Erythroblast (primary cell): Measurements from ENCODE around the gene CBX5.
A peak's percentile ranks its signal among the peaks of the same experiment; 100 is the strongest.

Source experiments
- DNase-seq, 2 experiments: peaks; one replicate each; lab custom pipeline; 2025; lab: John Stamatoyannopoulos, UW
- GATA1 ChIP-seq: IDR thresholded peaks from 2 replicates; pipeline ENCODE4 v1.6.1; 2011; ENCODE audit warnings: low read depth, mild to moderate bottlenecking, control low read depth, low read length, moderate library complexity
- POLR2A ChIP-seq: IDR thresholded peaks from 2 replicates; pipeline ENCODE4 v1.6.1; 2011; ENCODE audit warnings: mild to moderate bottlenecking, low read length

Gene CBX5

DNA sequence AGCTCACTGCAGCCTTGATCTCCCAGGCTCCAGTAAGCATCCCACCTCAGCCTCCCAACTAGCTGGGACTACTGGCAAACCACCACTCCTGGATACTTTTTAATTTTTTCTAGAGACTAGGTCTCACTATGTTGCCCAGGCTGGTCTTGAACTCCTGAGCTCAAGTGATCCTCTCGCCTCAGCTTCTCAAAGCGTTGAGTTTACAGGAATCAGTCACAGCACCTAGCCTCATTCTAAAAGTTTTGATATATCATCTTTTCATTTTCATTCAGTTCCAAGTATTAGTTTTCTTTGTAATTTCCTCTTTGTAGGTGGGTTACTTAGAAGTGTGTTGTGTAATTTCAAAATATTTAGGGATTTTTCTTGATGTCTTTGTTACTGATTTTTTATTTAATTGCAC is 9.6 kb downstream of the CBX5 start:
- no peak for DNase-seq
- TF ChIP-seq GATA1, result no peak
- no peak for TF ChIP-seq POLR2A

DNA sequence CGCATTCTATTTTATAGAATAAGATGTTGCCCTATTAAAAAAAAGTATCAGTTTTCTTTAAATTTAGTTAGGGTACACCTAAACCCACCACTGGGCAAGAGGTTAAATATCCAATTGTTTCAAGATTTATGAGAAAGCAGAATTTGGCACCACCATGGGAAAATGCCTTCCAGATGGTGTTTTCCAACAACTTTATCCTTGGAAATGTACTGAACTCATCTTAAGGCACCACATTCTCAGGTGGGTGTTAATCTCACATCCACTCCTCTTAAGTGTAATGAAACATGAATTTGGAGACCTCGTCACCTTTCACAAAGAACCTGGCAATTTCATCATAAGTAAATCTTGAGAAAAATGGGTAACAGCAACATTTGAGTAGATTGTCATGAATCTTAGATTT is 13.1 kb downstream of the CBX5 start:
- no peak for TF ChIP-seq POLR2A
- DNase-seq, result no peak

- no peak for TF ChIP-seq GATA1
- no peak for TF ChIP-seq POLR2A
- no peak for DNase-seq
Observed at GRCh38 chr12:54265364-54265812, 14.5 kb downstream of the CBX5 start.

DNA sequence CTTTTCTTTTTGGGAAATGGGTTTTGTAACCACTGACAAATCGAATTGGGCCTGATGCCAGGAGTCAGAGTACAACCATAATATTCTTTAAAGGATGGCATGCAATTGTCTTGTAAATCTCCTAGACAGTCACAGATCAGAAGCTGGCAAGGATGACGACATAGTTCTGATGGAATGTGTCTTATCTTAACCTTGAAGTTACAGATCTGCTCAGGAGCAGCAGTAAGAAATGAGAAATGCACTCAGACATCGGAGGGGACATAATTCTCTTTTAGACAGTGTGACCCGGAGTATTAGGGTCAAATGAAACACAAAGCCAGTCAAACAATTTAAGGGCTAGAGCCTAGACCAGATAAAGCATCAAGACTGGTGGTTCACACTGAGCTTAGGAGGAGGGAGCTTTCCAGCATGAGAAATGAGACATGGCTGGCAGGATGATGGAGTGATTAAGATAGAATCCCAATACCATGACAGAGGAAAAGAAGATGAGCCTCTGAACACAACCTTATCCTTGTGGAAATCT is 17.5 kb downstream of the CBX5 start:
- DNase-seq, result peak; percentile 64 to 69
- no peak for TF ChIP-seq POLR2A
- no peak for TF ChIP-seq GATA1

- TF ChIP-seq GATA1, result no peak
- no peak for DNase-seq
Observed at GRCh38 chr12:54261815-54262402, 18.0 kb downstream of the CBX5 start.

- peak; percentile 80 to 86 for DNase-seq
- TF ChIP-seq POLR2A, result peak; percentile 43
- no peak for TF ChIP-seq GATA1
Observed at GRCh38 chr12:54259194-54260011, 20.5 kb downstream of the CBX5 start.

DNA sequence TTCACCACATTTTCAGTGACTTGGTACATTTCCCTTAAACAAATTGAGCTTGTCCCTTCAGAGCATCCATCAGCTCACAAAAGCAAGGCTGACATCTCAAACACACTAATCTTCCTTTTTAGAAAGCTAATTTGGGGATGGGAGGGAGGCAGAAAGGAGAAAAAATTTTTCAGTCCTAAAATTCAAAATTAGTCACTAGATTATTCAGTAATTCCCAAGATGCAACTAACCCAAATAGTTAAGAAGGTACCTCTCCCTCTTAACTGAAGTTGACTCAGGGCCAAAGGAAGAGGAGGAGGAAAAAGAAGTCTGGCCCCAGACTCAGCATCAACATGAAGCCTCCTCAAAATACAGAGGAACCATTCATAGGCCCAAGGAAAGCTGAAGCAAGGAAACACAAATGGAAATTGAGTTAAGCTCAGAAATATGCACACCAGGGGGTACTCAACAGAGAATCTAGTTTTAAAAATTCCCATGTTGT is 21.7 kb downstream of the CBX5 start:
- no peak for DNase-seq
- no peak for TF ChIP-seq GATA1
- no peak for TF ChIP-seq POLR2A

DNA sequence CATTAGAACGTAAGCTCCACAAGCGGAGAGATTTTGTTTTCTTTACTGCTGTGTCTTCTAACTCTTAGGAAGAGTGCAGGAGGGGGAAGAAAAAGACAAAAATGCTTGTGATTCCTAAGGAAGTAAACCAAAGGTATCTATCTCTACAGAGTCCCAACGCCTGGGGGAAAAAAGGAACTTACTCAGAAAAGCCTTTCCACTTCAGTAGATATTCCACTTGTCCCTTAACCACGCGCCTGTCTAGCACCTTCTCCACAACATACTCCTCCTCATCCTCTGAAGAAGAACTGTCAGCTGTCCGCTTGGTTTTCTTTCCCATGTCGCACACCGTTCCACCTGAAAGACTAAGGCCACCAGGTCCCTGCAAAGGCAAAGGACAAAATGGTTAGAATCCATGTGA is 22.6 kb downstream of the CBX5 start:
- no peak for DNase-seq
- TF ChIP-seq GATA1 (no peak), POLR2A (no peak)

DNA sequence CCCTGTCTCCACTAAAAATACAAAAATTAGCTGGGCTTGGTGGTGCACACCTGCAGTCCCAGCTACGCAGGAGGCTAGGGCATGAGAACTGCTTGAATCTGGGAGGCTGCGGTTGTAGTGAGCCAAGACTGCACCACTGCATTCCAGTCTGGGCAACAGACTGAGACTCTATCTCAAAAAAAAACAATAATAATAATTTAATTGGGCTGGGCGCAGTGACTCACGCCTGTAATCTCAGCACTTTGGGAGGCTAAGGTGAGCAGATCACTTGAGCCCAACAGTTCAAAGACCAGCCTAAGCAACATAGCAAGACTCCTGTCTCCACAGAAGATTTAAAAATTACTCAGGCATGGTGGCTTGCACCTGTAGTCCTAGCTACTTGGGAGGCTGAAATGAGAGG is 26.7 kb downstream of the CBX5 start:
- no peak for DNase-seq

GRCh38 chr12:54251667-54252284 is 28.1 kb downstream of the CBX5 start:
- peak; percentile 53 to 71 for DNase-seq
- TF ChIP-seq GATA1 (no peak), POLR2A (no peak)

More for the DNA sequence above, 26.7 kb downstream of the CBX5 start:
- TF ChIP-seq POLR2A, result no peak
- TF ChIP-seq GATA1, result no peak

- DNase-seq, result no peak
- TF ChIP-seq POLR2A (no peak), GATA1 (no peak)
Observed at GRCh38 chr12:54249489-54249888, 30.4 kb downstream of the CBX5 start.

DNA sequence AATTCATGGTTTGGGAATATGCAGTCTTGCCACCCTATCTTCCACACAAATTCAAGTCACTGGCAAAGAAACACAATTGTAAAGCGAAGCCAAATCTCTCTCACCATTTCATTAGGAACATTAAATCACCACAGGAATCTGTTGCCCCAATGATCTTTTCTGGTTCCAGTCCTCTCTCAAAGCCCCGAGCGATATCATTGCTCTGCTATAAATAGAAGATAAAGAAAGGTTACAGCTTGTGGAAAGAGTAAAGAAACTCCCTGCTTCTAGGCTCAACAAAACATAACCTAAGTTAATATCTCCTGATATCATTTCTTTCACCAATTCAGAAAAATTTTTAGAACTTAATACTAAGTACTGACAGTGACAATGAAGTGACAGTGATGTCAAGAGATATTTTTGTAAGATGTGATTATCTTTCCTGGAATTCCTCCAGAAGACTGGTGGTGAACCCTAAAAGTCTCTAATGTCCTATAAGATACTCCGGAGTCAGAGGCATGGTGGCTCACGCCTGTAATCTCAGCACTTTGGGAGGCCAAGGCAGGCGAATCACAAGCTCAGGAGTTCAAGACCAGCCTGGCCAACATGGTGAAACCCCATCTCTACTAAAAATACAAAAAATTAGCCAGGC is 33.8 kb downstream of the CBX5 start:
- TF ChIP-seq GATA1, result no peak
- no peak for TF ChIP-seq POLR2A
- no peak for DNase-seq

- DNase-seq, result no peak
- TF ChIP-seq POLR2A, result no peak
- no peak for TF ChIP-seq GATA1
Observed at GRCh38 chr12:54240971-54241588, 38.8 kb downstream of the CBX5 start.
